ENCODE measurements around the gene NAALADL2.
"Not testable (repeated sequence)": the region's sequence is repeated elsewhere in the genome, so short reads cannot be mapped to it uniquely, and the experiment has no call there.

NAALADL2 gene

DNA sequence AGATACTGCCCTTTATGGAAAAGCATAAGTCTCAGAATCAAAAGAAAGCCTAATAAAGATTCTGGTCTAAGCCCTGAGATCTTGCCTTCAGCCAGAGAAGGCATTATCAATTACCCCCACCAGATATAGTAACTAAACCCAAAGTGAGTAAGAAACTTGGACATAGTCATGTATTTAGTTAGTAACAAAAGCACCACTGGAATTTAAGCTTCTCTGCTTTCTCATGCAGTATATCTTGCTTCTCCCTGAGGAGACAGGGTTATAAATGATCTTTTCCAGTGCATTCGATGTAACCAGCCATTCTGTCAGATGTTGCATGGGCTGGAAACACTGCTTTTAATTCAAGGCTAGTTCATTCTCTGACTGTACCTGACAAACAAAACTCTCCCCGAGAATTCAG, 946.7 kb downstream of the NAALADL2 start:
- DNase-seq (ENCODE audit: low read depth in 2 of 3, low spot score in 2 of 3) = no peak

- DNase-seq (ENCODE audit: low read depth in 2 of 3, low spot score in 2 of 3) = no peak
These were observed 948.0 kb downstream of the NAALADL2 start for GRCh38 chr3:175807175-175807574.

GRCh38 chr3:175818811-175819464, 959.8 kb downstream of the NAALADL2 start:
- no peak for DNase-seq (ENCODE audit: low read depth in 2 of 3, low spot score in 2 of 3)

DNA sequence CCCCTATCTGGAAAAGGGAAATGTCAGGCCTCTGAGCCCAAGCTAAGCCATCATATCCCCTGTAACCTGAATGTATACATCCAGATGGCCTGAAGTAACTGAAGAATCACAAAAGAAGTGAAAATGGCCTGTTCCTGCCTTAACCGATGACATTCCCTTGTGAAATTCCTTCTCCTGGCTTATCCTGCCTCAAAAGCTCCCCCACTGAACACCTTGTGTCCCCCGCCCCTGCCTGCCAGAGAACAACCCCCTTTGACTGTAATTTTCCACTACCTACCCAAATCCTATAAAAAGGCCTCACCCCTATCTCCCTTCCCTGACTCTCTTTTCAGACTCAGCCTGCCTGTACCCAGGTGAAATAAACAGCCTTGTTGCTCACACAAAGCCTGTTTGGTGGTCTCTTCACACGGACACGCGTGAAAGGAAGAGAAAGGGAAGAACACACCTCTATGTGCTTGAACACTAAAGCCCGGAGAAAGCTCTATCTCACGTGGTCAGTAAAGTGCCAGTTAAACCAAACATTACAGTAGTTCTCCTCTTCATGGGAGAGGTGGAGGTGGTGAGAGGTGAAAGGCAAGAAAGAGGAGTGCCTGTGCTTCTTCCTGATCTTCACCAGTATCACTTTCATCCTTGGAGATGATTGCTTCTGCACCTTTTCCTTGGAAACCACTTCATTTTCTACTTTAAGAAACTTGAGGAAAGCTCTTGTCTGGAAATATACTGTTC, 963.8 kb downstream of the NAALADL2 start:
- DNase-seq (ENCODE audit: low read depth in 2 of 3, low spot score in 2 of 3) = not testable (repeated sequence)

DNA sequence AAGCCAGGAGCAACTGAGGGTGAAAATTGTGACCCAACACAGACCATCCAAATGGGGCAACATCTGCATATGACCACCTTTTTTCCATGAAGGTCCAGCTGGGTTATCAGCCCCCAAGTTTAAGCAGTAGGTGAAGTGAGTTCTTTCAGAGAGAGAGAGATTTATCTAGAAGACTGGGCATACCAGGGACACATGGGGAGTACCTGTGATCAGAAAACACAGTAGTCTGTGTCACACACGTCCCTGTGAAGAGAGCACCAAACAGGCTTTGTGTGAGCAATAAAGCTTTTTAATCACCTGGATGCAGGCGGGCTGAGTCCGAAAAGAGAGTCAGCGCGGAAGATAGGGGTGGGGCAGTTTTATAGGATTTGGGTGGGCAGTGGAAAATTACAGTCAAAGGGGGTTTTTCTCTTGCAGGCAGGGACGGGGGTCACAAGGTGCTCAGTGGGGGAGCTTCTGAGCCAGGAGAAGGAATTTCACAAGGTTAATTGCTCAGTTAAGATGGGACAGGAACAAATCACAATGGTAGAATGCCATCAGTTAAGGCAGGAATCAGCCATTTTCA, 966.0 kb downstream of the NAALADL2 start:
- DNase-seq (ENCODE audit: low read depth in 2 of 3, low spot score in 2 of 3) = not testable (repeated sequence)

DNA sequence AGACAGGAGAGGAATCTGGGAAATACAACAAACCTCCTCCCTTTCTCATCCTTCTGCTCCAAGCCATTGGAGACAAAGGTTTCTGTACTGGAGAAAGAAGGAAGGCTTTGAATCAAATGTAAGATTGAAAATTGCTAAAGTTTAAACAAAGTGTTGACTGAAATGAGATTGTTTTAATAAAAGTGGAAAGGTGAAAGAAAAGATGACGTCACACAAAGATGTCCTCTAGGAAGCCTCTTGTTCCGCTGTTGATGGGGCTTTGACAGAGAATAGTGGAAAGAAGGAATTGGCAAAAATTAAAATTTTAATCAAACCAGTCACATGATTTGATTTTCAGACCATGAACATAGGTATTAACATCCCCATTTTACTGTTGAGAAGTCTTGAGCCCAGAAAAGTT, 967.6 kb downstream of the NAALADL2 start:
- no peak for DNase-seq (ENCODE audit: low read depth in 2 of 3, low spot score in 2 of 3)

- DNase-seq (ENCODE audit: low read depth in 2 of 3, low spot score in 2 of 3) = not testable (repeated sequence)
These were observed 970.7 kb downstream of the NAALADL2 start for GRCh38 chr3:175829809-175830208.

- DNase-seq (ENCODE audit: low read depth in 2 of 3, low spot score in 2 of 3) = not testable (repeated sequence)
These were observed 976.6 kb downstream of the NAALADL2 start for GRCh38 chr3:175835763-175836162.

- no peak for DNase-seq (ENCODE audit: low read depth in 2 of 3, low spot score in 2 of 3)
These were observed 977.5 kb downstream of the NAALADL2 start for GRCh38 chr3:175836617-175837016.

DNA sequence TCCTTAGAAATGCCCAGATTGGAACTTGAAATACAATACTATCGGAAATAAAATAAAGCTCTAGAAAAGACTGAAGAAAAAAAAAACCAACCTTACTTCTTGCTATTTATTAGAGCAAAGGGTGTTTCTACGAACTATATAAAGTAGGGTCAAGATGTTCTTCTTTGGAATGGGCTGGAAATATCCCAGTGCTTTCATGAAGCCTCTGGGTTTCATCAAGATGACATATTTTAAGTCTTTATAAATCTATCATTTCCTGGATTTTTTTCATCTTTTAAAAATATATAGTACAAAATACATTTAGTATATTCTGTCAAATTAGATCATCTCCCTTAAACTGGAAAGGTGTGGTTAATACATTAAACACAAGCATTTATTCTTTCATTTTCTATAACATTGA, 978.8 kb downstream of the NAALADL2 start:
- DNase-seq (ENCODE audit: low read depth in 2 of 3, low spot score in 2 of 3) = no peak

DNA sequence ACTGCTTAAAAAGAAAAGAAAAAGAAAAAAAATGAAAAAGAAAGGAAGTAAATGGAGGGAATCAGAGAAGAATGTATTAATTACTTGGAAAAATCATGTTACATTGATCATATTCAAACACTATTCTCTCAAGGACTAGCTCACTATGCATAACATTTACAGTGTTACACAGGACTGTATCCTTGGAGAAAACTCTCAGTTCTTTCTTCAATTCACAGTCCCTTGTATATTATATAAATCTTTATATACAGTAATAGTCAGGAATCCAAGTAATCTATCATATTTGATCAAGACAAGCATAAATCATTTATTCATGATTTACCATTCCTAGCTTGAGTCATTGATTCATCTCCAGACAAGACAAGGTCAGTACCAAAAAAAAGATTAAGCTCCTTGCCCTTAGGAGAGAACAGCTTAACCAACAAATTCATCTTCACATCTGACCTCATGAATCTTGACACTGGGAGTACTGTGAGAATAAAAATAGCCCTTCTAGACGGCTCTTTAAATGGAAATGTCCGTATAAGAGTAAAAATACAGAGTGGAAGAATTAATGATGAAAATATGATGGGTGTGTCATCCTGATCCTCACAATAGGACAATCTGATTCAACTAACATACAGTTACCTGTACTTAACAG, 980.4 kb downstream of the NAALADL2 start:
- no peak for DNase-seq (ENCODE audit: low read depth in 2 of 3, low spot score in 2 of 3)

GRCh38 chr3:175851541-175851940, 992.4 kb downstream of the NAALADL2 start:
- no peak for DNase-seq (ENCODE audit: low read depth in 2 of 3, low spot score in 2 of 3)

DNA sequence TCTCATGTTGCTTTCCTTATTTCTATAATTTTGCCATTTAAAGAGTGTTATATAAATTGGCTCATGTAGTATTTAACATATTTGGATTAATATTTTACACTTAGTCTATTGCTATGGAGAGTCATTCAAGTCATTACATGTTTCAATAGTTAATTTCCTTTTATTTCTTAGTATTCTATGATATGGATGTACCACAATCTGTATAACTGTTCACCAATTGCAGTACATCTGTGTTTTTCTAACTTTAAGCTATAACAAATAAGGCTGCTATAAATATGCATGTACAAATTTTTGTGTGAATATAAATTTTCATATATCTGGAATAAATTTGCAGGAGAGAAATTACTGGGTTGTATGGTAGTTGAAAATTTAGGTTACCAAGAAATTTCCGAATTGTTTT, 993.4 kb downstream of the NAALADL2 start:
- DNase-seq (ENCODE audit: low read depth in 2 of 3, low spot score in 2 of 3) = no peak

- no peak for DNase-seq (ENCODE audit: low read depth in 2 of 3, low spot score in 2 of 3)
These were observed 998.6 kb downstream of the NAALADL2 start for GRCh38 chr3:175857666-175858270.
